Measurements from ENCODE around the gene SLC22A7. TPM values are rescaled to one million over a fixed set of nuclear protein-coding genes. Genes with fewer than 3 reads are reported as not detected.

The SLC22A7 gene
- total and polyA plus RNA-seq, 2 donors (not counting 1 experiment from before 2014, with no cell fraction given), result not detected

DNA sequence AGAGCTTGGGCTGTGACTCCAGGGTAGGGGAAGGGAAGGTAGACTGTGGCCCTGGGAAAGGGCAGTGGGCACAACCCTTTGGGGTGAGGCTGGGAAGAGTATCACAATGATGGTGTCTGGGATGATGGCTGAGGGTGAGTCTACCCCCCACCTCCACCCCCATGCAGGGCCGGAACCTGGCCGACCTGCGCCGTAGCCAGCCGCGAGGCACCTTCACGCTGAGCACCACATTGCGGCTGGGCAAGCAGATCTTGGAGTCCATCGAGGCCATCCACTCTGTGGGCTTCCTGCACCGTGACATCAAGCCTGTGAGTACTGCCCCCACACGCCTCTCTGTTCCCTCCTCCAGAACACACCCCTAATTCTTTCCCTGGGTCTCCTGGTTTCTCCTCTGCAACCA is 44.7 kb upstream of the SLC22A7 start:
- Mint-ChIP-seq H3K4me1 (peaks cover 6% of the 10 kb centered on the region), H3K4me3 (no peak overlapping the region), H3K27me3 (peaks cover 48% of the 10 kb centered on the region), H3K27ac (no peak overlapping the region), H3K9me3 (ENCODE audit: insufficient read depth) (no peaks in the 10 kb centered on the region)
- intact Hi-C loops (cut with micrococcal nuclease), result no loop called here
- Histone ChIP-seq H2AFZ (ENCODE audit: insufficient read depth, low read depth, low read length, poor library complexity, severe bottlenecking) (no peak overlapping the region), H3K9ac (ENCODE audit: low read length) (no peak overlapping the region), H3K4me3 (ENCODE audit: control extremely low read depth in 1 of 5, extremely low read depth in 1 of 5, insufficient read depth in 1 of 5, low read depth in 2 of 5, low read length in 4 of 5) (no peak overlapping the region), H4K20me1 (ENCODE audit: control insufficient read depth, insufficient read depth, low read length, poor library complexity, severe bottlenecking) (no peaks in the 10 kb centered on the region), H3K27me3 (replicated peaks in 1 of 4; ENCODE audit: control extremely low read depth in 1 of 4, control insufficient read depth in 3 of 4, insufficient read depth in 4 of 4, low read length in 3 of 4) (peaks cover 0 to 49% (median 14%) of the 10 kb centered on the region in 4 experiments), H3K4me1 (ENCODE audit: control insufficient read depth in 2 of 2, insufficient read depth in 2 of 2, low read length in 2 of 2) (no peaks in the 10 kb centered on the region), H3K36me3 (replicated peaks in 1 of 2; ENCODE audit: control extremely low read depth in 1 of 2, control insufficient read depth in 1 of 2, extremely low read depth in 1 of 2, insufficient read depth in 2 of 2, low read length in 1 of 2) (no peaks in the 10 kb centered on the region), H3K9me3 (ENCODE audit: control extremely low read depth in 1 of 3, control insufficient read depth in 2 of 3, insufficient read depth in 1 of 3, low read length in 2 of 3) (peaks cover 0 to 2% (median 0%) of the 10 kb centered on the region in 3 donors), H3K79me2 (ENCODE audit: control insufficient read depth, insufficient read depth, low read length) (no peaks in the 10 kb centered on the region), H3K4me2 (replicated peaks; ENCODE audit: low read depth, low read length, poor library complexity, severe bottlenecking) (no peak overlapping the region), H3K27ac (ENCODE audit: low read length in 2 of 2) (no peak overlapping the region)
- CTCF ChIA-PET, result interaction anchor here (1.2 to 2.1 kb wide), 2 partner anchors 10 to 104 kb away, joined by 3 to 6 read pairs; no protein-coding TSS in a partner anchor
- DNase-seq (no peak), ATAC-seq (ENCODE audit: low read depth) (no peak)
- 95% methylated on average over 10 of the region's 11 CpGs for WGBS (ENCODE audit: insufficient coverage)
- no peak for TF ChIP-seq EZH2 (IDR thresholded peaks at IDR 0.05; ENCODE audit: borderline replicate concordance, insufficient read depth, low read depth, low read length, poor library complexity, severe bottlenecking)
- TF ChIP-seq, protein P1, sequence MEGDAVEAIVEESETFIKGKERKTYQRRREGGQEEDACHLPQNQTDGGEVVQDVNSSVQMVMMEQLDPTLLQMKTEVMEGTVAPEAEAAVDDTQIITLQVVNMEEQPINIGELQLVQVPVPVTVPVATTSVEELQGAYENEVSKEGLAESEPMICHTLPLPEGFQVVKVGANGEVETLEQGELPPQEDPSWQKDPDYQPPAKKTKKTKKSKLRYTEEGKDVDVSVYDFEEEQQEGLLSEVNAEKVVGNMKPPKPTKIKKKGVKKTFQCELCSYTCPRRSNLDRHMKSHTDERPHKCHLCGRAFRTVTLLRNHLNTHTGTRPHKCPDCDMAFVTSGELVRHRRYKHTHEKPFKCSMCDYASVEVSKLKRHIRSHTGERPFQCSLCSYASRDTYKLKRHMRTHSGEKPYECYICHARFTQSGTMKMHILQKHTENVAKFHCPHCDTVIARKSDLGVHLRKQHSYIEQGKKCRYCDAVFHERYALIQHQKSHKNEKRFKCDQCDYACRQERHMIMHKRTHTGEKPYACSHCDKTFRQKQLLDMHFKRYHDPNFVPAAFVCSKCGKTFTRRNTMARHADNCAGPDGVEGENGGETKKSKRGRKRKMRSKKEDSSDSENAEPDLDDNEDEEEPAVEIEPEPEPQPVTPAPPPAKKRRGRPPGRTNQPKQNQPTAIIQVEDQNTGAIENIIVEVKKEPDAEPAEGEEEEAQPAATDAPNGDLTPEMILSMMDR (IDR thresholded peaks at IDR 0.05), result no peak
- POLR2A ChIA-PET, result no interaction called here

DNA sequence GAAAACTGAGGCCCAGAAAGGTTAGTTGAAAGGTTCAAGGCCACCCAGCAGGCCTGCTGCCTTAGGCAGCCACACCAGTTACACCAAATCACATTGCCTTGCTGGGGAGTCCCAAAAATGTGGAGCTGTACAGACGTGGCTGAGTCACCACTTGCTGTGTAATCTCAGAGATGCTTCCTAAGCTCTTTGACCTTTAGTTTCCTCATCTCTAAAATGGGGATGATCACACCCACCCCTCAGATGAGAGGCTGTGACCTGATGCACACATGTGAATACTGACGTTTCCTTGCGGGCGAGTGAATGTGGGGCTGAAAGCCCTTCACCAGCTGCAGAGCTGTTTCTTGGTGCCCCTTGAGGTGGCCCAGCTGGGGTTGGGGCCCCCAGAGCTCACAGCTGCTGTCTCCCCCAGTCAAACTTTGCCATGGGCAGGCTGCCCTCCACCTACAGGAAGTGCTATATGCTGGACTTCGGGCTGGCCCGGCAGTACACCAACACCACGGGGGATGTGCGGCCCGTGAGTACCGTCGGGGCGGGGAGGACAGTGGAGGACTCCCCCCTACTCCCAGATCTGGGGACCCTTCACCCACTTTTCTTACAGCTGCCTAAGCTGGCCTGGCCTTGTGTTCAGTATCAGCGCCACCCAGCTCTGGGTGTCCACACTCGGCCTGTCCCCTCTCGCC is 43.8 kb upstream of the SLC22A7 start:
- WGBS (ENCODE audit: insufficient coverage), result 94% methylated on average over 14 of the region's 15 CpGs
- Histone ChIP-seq H3K4me3 (ENCODE audit: control extremely low read depth in 1 of 5, extremely low read depth in 1 of 5, insufficient read depth in 1 of 5, low read depth in 2 of 5, low read length in 4 of 5) (no peak overlapping the region), H3K36me3 (replicated peaks in 1 of 2; ENCODE audit: control extremely low read depth in 1 of 2, control insufficient read depth in 1 of 2, extremely low read depth in 1 of 2, insufficient read depth in 2 of 2, low read length in 1 of 2) (no peaks in the 10 kb centered on the region), H4K20me1 (ENCODE audit: control insufficient read depth, insufficient read depth, low read length, poor library complexity, severe bottlenecking) (no peaks in the 10 kb centered on the region), H3K27ac (ENCODE audit: low read length in 2 of 2) (no peak overlapping the region), H3K79me2 (ENCODE audit: control insufficient read depth, insufficient read depth, low read length) (no peaks in the 10 kb centered on the region), H3K4me1 (ENCODE audit: control insufficient read depth in 2 of 2, insufficient read depth in 2 of 2, low read length in 2 of 2) (no peaks in the 10 kb centered on the region), H3K9me3 (ENCODE audit: control extremely low read depth in 1 of 3, control insufficient read depth in 2 of 3, insufficient read depth in 1 of 3, low read length in 2 of 3) (peaks cover 0 to 7% (median 0%) of the 10 kb centered on the region in 3 donors), H3K4me2 (replicated peaks; ENCODE audit: low read depth, low read length, poor library complexity, severe bottlenecking) (no peak overlapping the region), H2AFZ (ENCODE audit: insufficient read depth, low read depth, low read length, poor library complexity, severe bottlenecking) (no peak overlapping the region), H3K9ac (ENCODE audit: low read length) (no peak overlapping the region), H3K27me3 (replicated peaks in 1 of 4; ENCODE audit: control extremely low read depth in 1 of 4, control insufficient read depth in 3 of 4, insufficient read depth in 4 of 4, low read length in 3 of 4) (peaks cover 0 to 49% (median 14%) of the 10 kb centered on the region in 4 experiments)
- peaks cover 6% of the 10 kb centered on the region for H3K4me1 Mint-ChIP-seq
- no peaks in the 10 kb centered on the region for H3K9me3 Mint-ChIP-seq (ENCODE audit: insufficient read depth)
- intact Hi-C loops (cut with micrococcal nuclease), result no loop called here
- no peak overlapping the region for H3K27ac Mint-ChIP-seq
- no peak for TF ChIP-seq EZH2 (IDR thresholded peaks at IDR 0.05; ENCODE audit: borderline replicate concordance, insufficient read depth, low read depth, low read length, poor library complexity, severe bottlenecking)
- TF ChIP-seq, protein P1 (IDR thresholded peaks at IDR 0.05), result no peak
- no peak for DNase-seq
- CTCF ChIA-PET, result interaction anchor here (1.2 to 2.1 kb wide), 2 partner anchors 9 to 103 kb away, joined by 3 to 6 read pairs; no protein-coding TSS in a partner anchor
- H3K4me3 Mint-ChIP-seq, result no peak overlapping the region
- no peak for ATAC-seq (ENCODE audit: low read depth)
- POLR2A ChIA-PET, result no interaction called here
- peaks cover 45% of the 10 kb centered on the region for H3K27me3 Mint-ChIP-seq

Measured in B cell (primary cell).